GM23338 (cell line): ENCODE results near the gene AP3D1. TPM values are rescaled to one million over a fixed set of nuclear protein-coding genes. Genes with fewer than 3 reads are reported as not detected.
A peak's percentile ranks its signal among the peaks of the same experiment; 100 is the strongest.

Source experiments
- ATAC-seq: fragments of 200-7000 bp; cut with Tn5 transposase; 3 replicates; pipeline ENCODE4 v1.9.1; 2020
- DNase-seq: peaks from one replicate; pipeline ENCODE4 v3.0.0-alpha.2; 2015; ENCODE audit warnings: low spot score
- H2AFZ ChIP-seq: fragments of 200-600 bp; sonication (generic); 2 replicates; pipeline ENCODE4 v1.8.0; 2016; ENCODE audit warnings: antibody characterized with exemption, mild to moderate bottlenecking, moderate library complexity
- H3F3A ChIP-seq: fragments of 200-600 bp; sonication (generic); replicated peaks from 2 replicates; pipeline ENCODE4 v1.8.0; 2017; ENCODE audit warnings: antibody characterized with exemption, mixed run types, low read depth
- H3K27ac ChIP-seq: fragments of 200-600 bp; sonication (generic); 2 replicates; pipeline ENCODE4 v1.6.1; 2016; ENCODE audit warnings: low read depth
- H3K27me3 ChIP-seq: fragments of 200-600 bp; sonication (generic); 2 replicates; pipeline ENCODE4 v1.8.0; 2016; ENCODE audit warnings: mild to moderate bottlenecking, mixed run types, moderate library complexity; ENCODE audit not compliant: insufficient read depth
- H3K36me3 ChIP-seq: fragments of 200-600 bp; sonication (generic); 2 replicates; pipeline ENCODE4 v1.8.0; 2016; ENCODE audit warnings: mild to moderate bottlenecking; ENCODE audit not compliant: insufficient read depth
- H3K4me1 ChIP-seq: fragments of 200-600 bp; sonication (generic); 2 replicates; pipeline ENCODE4 v1.8.0; 2016; ENCODE audit warnings: mild to moderate bottlenecking, moderate library complexity; ENCODE audit not compliant: insufficient read depth
- H3K4me2 ChIP-seq: fragments of 200-600 bp; sonication (generic); 2 replicates; pipeline ENCODE4 v1.7.1; 2017; ENCODE audit warnings: mixed run types
- H3K4me3 ChIP-seq: fragments of 200-600 bp; sonication (generic); 2 replicates; pipeline ENCODE4 v1.6.1; 2016; ENCODE audit warnings: mixed run types
- H3K79me2 ChIP-seq: fragments of 200-600 bp; sonication (generic); replicated peaks from 2 replicates; pipeline ENCODE4 v1.8.0; 2017; ENCODE audit warnings: mild to moderate bottlenecking; ENCODE audit not compliant: insufficient read depth
- H3K9me2 ChIP-seq: fragments of 200-600 bp; sonication (generic); 2 replicates; pipeline ENCODE4 v1.8.0; 2017; ENCODE audit not compliant: insufficient read depth
- H4K20me1 ChIP-seq: fragments of 200-600 bp; sonication (generic); replicated peaks from 2 replicates; pipeline ENCODE4 v1.8.0; 2017; ENCODE audit warnings: mild to moderate bottlenecking; ENCODE audit not compliant: insufficient read depth
- H3K27ac Mint-ChIP-seq: 2 replicates; pipeline ENCODE4 v1.8.0; 2020; ENCODE audit warnings: inconsistent platforms, mild to moderate bottlenecking, moderate library complexity, mixed read lengths
- H3K27me3 Mint-ChIP-seq: 3 replicates; pipeline ENCODE4 v1.8.0; 2022; ENCODE audit warnings: low read depth, mild to moderate bottlenecking, moderate library complexity, mixed read lengths, inconsistent platforms; ENCODE audit not compliant: insufficient read depth, poor library complexity
- H3K36me3 Mint-ChIP-seq: 3 replicates; pipeline ENCODE4 v1.8.0; 2021; ENCODE audit warnings: low read depth, mild to moderate bottlenecking, inconsistent platforms, moderate library complexity, mixed read lengths
- H3K4me1 Mint-ChIP-seq: 3 replicates; pipeline ENCODE4 v1.8.0; 2020; ENCODE audit warnings: mild to moderate bottlenecking, inconsistent platforms, mixed read lengths
- H3K4me3 Mint-ChIP-seq: 3 replicates; pipeline ENCODE4 v1.8.0; 2021; ENCODE audit warnings: moderate library complexity, mild to moderate bottlenecking, inconsistent platforms, mixed read lengths
- H3K9me3 Mint-ChIP-seq: 3 replicates; pipeline ENCODE4 v1.8.0; 2020; ENCODE audit warnings: moderate library complexity, mild to moderate bottlenecking, inconsistent platforms, mixed read lengths
- EZH2phosphoT487 ChIP-seq: fragments of 200-600 bp; sonication (generic); IDR thresholded peaks from one replicate; pipeline ENCODE4 v1.8.1; 2018; ENCODE audit warnings: antibody characterized with exemption; ENCODE audit not compliant: unreplicated experiment
- STAT1 ChIP-seq: IDR thresholded peaks from one replicate; pipeline ENCODE4 v1.6.1; 2016; ENCODE audit warnings: antibody characterized with exemption; ENCODE audit not compliant: unreplicated experiment
- ZNF331 ChIP-seq: fragments of 250-450 bp; sonication (Bioruptor Pico); IDR thresholded peaks from 2 replicates; pipeline ENCODE4 v1.5.0; 2020; ENCODE audit warnings: low read depth, mild to moderate bottlenecking, moderate library complexity
- polyA plus RNA-seq: library from polyadenylated mRNA; unstranded; fragments of >200 nt; fragmentation: Nextera tagmentation; extraction: Ambion mirVana; gene quantifications from 2 replicates; pipeline ENCODE4 v1.2.1, GENCODE V29; 2016
- total RNA-seq: library from RNA; depleted of rRNA; stranded (reverse); fragments of >200 nt; shearing (Covaris generic); gene quantifications from 2 replicates; pipeline ENCODE4 v1.2.3, GENCODE V29; 2014
- TF ChIP-seq, protein P1 (sequence below): IDR thresholded peaks from one replicate; pipeline ENCODE4 v1.6.1; 2018; ENCODE audit warnings: antibody characterized with exemption; ENCODE audit not compliant: unreplicated experiment
- TF ChIP-seq, protein P2 (sequence below), 2 experiments: fragments of 200-600 bp in 1 of 2; sonication (generic) in 1 of 2; conservative IDR thresholded peaks; 2 replicates each; pipeline versions ENCODE4 v1.5.1 to v1.6.1; 2016 to 2017; ENCODE audit warnings: antibody characterized with exemption in 2 of 2, low read depth in 2 of 2, mild to moderate bottlenecking in 2 of 2, moderate library complexity in 1 of 2
- TF ChIP-seq, protein P3 (sequence below): fragments of 250-450 bp; sonication (Bioruptor Pico); IDR thresholded peaks from 2 replicates; pipeline ENCODE4 v1.5.0; 2020; ENCODE audit warnings: mild to moderate bottlenecking, moderate library complexity
- TF ChIP-seq, protein P4 (sequence below): IDR thresholded peaks from 2 replicates; pipeline ENCODE4 v1.6.1; 2016; ENCODE audit warnings: antibody characterized with exemption

AP3D1 gene
- total and polyA plus RNA-seq, 2 experiments from 2014 or later = 101 to 236 TPM

DNA sequence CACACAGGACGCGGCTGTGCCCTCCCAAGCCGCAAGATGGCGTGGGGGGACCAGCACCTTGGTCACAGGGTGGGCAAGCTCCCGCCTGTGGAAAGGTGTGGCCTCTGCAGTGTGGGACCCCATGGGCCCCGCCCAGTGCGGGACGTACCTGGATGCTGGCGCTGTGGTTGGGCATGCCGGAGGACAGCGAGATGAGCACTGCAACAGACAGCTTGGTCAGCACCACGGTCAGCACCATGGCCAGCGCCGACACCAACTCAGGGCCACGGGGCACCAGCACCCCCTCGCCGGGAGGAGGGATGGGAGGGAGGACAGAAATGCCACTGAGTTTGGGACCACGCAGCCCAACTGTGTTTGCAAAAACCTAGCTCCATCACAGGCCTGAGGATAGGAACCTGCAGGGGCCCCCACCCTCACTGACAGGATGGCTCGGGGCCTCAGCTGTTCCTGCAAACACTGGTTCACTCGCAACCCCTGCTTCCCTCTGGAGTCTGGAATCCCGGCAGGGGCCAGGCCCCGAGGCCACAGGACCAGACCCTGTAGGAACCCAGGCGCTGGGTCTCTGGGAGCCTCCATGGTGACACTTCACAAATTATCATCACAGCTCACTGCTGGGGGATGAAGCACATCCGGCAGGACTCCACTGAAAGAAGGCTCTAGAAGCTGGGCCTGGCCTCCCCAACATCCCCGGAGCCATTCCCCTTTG is 27.5 kb downstream of the AP3D1 start:
- Histone ChIP-seq H3K79me2 (no peaks in the 10 kb centered on the region; the same call in 1 of the 2 replicates), H3F3A (peaks cover 4% of the 10 kb centered on the region; the same call in 1 of the 2 replicates), H3K4me3 (no peak overlapping the region), H3K27me3 (no peaks in the 10 kb centered on the region), H4K20me1 (peaks cover 22% of the 10 kb centered on the region), H3K4me1 (no peaks in the 10 kb centered on the region), H3K4me2 (no peak overlapping the region), H3K9me2 (no peaks in the 10 kb centered on the region), H3K27ac (no peak overlapping the region), H3K36me3 (peaks cover 37% of the 10 kb centered on the region), H2AFZ (no peak overlapping the region)
- Mint-ChIP-seq H3K4me3 (no peak overlapping the region), H3K27ac (no peak overlapping the region), H3K27me3 (peaks cover 8% of the 10 kb centered on the region), H3K4me1 (no peaks in the 10 kb centered on the region), H3K9me3 (no peaks in the 10 kb centered on the region), H3K36me3 (peaks cover 79% of the 10 kb centered on the region)
- ATAC-seq (peak; percentile 79), DNase-seq (peak; percentile 76)
- TF ChIP-seq, protein P1, sequence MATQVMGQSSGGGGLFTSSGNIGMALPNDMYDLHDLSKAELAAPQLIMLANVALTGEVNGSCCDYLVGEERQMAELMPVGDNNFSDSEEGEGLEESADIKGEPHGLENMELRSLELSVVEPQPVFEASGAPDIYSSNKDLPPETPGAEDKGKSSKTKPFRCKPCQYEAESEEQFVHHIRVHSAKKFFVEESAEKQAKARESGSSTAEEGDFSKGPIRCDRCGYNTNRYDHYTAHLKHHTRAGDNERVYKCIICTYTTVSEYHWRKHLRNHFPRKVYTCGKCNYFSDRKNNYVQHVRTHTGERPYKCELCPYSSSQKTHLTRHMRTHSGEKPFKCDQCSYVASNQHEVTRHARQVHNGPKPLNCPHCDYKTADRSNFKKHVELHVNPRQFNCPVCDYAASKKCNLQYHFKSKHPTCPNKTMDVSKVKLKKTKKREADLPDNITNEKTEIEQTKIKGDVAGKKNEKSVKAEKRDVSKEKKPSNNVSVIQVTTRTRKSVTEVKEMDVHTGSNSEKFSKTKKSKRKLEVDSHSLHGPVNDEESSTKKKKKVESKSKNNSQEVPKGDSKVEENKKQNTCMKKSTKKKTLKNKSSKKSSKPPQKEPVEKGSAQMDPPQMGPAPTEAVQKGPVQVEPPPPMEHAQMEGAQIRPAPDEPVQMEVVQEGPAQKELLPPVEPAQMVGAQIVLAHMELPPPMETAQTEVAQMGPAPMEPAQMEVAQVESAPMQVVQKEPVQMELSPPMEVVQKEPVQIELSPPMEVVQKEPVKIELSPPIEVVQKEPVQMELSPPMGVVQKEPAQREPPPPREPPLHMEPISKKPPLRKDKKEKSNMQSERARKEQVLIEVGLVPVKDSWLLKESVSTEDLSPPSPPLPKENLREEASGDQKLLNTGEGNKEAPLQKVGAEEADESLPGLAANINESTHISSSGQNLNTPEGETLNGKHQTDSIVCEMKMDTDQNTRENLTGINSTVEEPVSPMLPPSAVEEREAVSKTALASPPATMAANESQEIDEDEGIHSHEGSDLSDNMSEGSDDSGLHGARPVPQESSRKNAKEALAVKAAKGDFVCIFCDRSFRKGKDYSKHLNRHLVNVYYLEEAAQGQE = peak; percentile 95
- no peak for TF ChIP-seq STAT1
- TF ChIP-seq, protein P2, sequence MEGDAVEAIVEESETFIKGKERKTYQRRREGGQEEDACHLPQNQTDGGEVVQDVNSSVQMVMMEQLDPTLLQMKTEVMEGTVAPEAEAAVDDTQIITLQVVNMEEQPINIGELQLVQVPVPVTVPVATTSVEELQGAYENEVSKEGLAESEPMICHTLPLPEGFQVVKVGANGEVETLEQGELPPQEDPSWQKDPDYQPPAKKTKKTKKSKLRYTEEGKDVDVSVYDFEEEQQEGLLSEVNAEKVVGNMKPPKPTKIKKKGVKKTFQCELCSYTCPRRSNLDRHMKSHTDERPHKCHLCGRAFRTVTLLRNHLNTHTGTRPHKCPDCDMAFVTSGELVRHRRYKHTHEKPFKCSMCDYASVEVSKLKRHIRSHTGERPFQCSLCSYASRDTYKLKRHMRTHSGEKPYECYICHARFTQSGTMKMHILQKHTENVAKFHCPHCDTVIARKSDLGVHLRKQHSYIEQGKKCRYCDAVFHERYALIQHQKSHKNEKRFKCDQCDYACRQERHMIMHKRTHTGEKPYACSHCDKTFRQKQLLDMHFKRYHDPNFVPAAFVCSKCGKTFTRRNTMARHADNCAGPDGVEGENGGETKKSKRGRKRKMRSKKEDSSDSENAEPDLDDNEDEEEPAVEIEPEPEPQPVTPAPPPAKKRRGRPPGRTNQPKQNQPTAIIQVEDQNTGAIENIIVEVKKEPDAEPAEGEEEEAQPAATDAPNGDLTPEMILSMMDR (conservative IDR thresholded peaks at IDR 0.05; ENCODE audit: low read depth in 2 of 2) = peak; percentile 12 to 44; a peak in 2 of 4 replicates

DNA sequence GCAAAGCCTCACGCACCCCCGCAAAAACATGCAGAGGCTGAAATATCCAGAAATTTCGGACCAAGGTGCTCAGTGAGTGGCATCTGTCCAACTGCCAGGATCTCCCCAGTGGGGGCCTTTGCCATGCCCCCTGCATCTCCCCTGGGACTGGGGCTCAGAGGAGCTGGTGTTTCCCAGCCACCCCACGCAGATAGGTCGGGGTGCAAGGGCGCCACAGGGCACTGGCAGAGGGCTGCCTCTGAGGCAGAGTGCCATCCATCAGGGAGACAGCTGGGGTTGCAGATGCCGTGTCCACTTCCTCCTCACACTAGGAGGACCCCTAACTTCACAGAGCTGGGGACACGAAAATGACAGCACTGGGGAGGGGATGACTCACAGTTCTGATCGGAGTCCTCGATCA is 28.4 kb downstream of the AP3D1 start:
- TF ChIP-seq STAT1 (no peak), ZNF331 (CRISPR knock-in tag) (no peak), EZH2phosphoT487 (no peak)
- TF ChIP-seq, protein P3, sequence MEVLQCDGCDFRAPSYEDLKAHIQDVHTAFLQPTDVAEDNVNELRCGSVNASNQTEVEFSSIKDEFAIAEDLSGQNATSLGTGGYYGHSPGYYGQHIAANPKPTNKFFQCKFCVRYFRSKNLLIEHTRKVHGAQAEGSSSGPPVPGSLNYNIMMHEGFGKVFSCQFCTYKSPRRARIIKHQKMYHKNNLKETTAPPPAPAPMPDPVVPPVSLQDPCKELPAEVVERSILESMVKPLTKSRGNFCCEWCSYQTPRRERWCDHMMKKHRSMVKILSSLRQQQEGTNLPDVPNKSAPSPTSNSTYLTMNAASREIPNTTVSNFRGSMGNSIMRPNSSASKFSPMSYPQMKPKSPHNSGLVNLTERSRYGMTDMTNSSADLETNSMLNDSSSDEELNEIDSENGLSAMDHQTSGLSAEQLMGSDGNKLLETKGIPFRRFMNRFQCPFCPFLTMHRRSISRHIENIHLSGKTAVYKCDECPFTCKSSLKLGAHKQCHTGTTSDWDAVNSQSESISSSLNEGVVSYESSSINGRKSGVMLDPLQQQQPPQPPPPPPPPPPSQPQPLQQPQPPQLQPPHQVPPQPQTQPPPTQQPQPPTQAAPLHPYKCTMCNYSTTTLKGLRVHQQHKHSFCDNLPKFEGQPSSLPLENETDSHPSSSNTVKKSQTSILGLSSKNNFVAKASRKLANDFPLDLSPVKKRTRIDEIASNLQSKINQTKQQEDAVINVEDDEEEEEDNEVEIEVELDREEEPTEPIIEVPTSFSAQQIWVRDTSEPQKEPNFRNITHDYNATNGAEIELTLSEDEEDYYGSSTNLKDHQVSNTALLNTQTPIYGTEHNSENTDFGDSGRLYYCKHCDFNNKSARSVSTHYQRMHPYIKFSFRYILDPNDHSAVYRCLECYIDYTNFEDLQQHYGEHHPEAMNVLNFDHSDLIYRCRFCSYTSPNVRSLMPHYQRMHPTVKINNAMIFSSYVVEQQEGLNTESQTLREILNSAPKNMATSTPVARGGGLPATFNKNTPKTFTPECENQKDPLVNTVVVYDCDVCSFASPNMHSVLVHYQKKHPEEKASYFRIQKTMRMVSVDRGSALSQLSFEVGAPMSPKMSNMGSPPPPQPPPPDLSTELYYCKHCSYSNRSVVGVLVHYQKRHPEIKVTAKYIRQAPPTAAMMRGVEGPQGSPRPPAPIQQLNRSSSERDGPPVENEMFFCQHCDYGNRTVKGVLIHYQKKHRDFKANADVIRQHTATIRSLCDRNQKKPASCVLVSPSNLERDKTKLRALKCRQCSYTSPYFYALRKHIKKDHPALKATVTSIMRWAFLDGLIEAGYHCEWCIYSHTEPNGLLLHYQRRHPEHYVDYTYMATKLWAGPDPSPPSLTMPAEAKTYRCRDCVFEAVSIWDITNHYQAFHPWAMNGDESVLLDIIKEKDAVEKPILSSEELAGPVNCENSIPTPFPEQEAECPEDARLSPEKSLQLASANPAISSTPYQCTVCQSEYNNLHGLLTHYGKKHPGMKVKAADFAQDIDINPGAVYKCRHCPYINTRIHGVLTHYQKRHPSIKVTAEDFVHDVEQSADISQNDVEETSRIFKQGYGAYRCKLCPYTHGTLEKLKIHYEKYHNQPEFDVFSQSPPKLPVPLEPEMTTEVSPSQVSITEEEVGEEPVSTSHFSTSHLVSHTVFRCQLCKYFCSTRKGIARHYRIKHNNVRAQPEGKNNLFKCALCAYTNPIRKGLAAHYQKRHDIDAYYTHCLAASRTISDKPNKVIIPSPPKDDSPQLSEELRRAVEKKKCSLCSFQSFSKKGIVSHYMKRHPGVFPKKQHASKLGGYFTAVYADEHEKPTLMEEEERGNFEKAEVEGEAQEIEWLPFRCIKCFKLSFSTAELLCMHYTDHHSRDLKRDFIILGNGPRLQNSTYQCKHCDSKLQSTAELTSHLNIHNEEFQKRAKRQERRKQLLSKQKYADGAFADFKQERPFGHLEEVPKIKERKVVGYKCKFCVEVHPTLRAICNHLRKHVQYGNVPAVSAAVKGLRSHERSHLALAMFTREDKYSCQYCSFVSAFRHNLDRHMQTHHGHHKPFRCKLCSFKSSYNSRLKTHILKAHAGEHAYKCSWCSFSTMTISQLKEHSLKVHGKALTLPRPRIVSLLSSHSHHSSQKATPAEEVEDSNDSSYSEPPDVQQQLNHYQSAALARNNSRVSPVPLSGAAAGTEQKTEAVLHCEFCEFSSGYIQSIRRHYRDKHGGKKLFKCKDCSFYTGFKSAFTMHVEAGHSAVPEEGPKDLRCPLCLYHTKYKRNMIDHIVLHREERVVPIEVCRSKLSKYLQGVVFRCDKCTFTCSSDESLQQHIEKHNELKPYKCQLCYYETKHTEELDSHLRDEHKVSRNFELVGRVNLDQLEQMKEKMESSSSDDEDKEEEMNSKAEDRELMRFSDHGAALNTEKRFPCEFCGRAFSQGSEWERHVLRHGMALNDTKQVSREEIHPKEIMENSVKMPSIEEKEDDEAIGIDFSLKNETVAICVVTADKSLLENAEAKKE (CRISPR knock-in tag) = no peak
- TF ChIP-seq, protein P4, sequence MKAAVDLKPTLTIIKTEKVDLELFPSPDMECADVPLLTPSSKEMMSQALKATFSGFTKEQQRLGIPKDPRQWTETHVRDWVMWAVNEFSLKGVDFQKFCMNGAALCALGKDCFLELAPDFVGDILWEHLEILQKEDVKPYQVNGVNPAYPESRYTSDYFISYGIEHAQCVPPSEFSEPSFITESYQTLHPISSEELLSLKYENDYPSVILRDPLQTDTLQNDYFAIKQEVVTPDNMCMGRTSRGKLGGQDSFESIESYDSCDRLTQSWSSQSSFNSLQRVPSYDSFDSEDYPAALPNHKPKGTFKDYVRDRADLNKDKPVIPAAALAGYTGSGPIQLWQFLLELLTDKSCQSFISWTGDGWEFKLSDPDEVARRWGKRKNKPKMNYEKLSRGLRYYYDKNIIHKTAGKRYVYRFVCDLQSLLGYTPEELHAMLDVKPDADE = no peak
- Histone ChIP-seq H3K79me2 (no peaks in the 10 kb centered on the region; the same call in 1 of the 2 replicates), H3F3A (peaks cover 4% of the 10 kb centered on the region; the same call in 1 of the 2 replicates), H2AFZ (no peak overlapping the region), H3K4me2 (no peak overlapping the region), H3K27ac (no peak overlapping the region), H3K27me3 (no peaks in the 10 kb centered on the region), H3K9me2 (no peaks in the 10 kb centered on the region), H3K4me1 (no peaks in the 10 kb centered on the region), H4K20me1 (peaks cover 25% of the 10 kb centered on the region), H3K4me3 (no peak overlapping the region), H3K36me3 (peaks cover 38% of the 10 kb centered on the region)
- Mint-ChIP-seq H3K27me3 (peaks cover 8% of the 10 kb centered on the region), H3K9me3 (no peaks in the 10 kb centered on the region), H3K36me3 (peaks cover 86% of the 10 kb centered on the region), H3K4me1 (no peaks in the 10 kb centered on the region), H3K4me3 (no peak overlapping the region), H3K27ac (no peak overlapping the region)
- DNase-seq = no peak
- no peak for ATAC-seq
